Measurements from ENCODE around the gene MAP3K20. TPM values are rescaled to one million over a fixed set of nuclear protein-coding genes. Genes with fewer than 3 reads are reported as not detected.
A peak's percentile ranks its signal among the peaks of the same experiment; 100 is the strongest.

The MAP3K20 gene
- total and polyA plus RNA-seq, 10 donors: 3.2 to 24.1 (median 14.6) TPM

DNA sequence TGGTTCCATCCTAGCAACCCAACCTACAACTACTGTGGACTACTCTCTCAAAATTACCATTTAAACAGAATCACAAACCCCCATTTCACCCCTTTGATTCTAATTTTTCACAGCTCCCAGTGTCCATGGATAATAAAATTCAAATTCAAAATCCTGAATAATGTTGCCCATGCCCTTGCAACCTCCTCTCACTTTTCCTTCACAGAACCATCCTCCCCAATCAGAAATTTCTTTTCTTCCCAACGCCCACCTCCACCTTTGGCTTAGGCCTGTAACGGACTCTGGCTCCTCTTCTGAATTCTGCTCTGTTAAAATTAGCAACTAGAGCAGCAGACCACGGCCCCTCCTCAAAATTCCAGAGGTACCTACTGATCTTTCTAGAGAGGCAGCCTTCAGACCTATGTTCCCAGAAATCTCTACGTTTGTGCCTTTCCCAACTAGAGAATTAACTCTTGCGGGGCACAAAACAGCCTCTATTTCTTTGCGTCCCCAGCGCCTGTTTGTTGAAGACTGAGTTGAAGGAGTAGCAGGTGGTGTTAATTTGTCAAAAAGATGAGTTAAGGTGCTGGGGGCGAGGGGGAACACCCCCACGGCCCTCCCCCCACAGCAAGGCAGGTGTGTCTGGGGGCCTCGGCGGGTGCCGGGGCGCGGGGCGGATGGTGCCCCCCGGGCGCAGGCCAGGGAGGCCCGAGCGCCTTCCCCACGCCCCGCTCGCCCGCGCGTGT, 428 bp upstream of the MAP3K20 start:
- intact Hi-C loops (cut with DNase I; ENCODE audit: low total_unique reads): no loop called here
- no peak for DNase-seq
- WGBS, 5 donors: 8 to 17% (median 14%) methylated on average over 14 to 25 of the region's 25 CpGs
- H3K9me3 ChIP-seq: no peaks in the 10 kb centered on the region
- peak overlapping the region; percentile 57 to 89 (median 82) for H3K4me3 ChIP-seq
- peaks cover 0 to 16% (median 0%) of the 10 kb centered on the region in 7 donors for H3K27me3 ChIP-seq (replicated peaks in 1 of 7)
- no peak for TF ChIP-seq CTCF (IDR thresholded peaks at IDR 0.05 in 8 of 11, conservative IDR thresholded peaks at IDR 0.05 in 3 of 11)
- no peak for TF ChIP-seq POLR2AphosphoS5 (IDR thresholded peaks at IDR 0.05)
- TF ChIP-seq POLR2A (IDR thresholded peaks at IDR 0.05): no peak
- no peaks in the 10 kb centered on the region for H3K36me3 ChIP-seq
- H3K27ac ChIP-seq: peak overlapping the region; percentile 55 to 90 (median 86)
- H3K4me1 ChIP-seq: peaks cover 0 to 32% (median 23%) of the 10 kb centered on the region in 6 donors

DNA sequence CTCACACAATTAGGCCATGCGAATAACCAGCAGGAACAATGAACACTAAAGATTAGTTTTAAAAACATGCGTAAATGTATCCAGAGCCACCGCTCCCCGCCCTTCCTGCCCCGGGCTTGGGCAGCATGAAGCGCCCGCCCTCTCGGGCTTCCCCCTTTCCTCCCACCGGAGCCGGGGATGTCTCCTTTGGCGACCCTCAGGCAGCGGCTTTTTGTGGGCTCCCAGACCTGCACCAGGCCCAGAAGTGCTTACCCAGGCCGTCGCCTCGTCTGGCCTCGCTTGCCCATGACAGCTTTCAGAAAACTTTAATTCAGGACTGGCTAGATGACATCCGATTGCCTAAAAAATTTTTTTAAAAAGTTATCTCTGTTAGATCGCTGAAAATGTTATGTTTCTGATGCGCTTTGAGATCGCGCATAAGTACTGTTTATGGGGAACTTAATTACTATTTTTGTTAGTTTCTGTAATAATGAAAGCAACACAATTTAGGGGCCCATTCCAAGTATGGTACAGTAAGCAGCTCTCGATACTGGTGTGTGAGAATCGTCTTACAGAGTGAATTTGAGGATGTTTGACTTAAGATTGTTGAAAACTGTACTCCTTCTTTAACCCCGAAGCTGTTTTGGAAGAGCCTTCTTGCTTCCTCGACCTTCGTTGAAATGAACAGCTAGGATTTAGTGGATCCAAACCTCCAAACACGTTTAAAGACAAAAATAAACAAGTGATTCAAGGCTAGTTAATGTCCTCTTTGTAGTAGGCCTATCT, 1.1 kb downstream of the MAP3K20 start:
- TF ChIP-seq POLR2A (IDR thresholded peaks at IDR 0.05) (no peak), POLR2AphosphoS5 (IDR thresholded peaks at IDR 0.05) (peak in 2 of 3 donors; percentile 32 to 38)
- WGBS, 5 donors: 4 to 7% (median 5%) methylated on average over 27 of the region's 27 CpGs
- intact Hi-C loops (cut with DNase I; ENCODE audit: low total_unique reads): no loop called here
- Histone ChIP-seq H3K9me3 (no peaks in the 10 kb centered on the region), H3K27ac (peak overlapping the region; percentile 55 to 90 (median 86)), H3K36me3 (no peaks in the 10 kb centered on the region), H3K27me3 (replicated peaks in 1 of 7) (peaks cover 0 to 12% (median 0%) of the 10 kb centered on the region in 7 donors), H3K4me3 (peak overlapping the region; percentile 57 to 89 (median 82)), H3K4me1 (peaks cover 0 to 32% (median 23%) of the 10 kb centered on the region in 6 donors)
- DNase-seq: peak; percentile 87

- Histone ChIP-seq H3K4me1 (peaks cover 0 to 32% (median 23%) of the 10 kb centered on the region in 6 donors), H3K9me3 (no peaks in the 10 kb centered on the region), H3K36me3 (no peaks in the 10 kb centered on the region), H3K4me3 (peak overlapping the region in 3 of 8 donors; percentile 85 to 89 (median 86)), H3K27ac (peak overlapping the region in 4 of 8 donors; percentile 85 to 90 (median 88)), H3K27me3 (replicated peaks in 1 of 7) (peaks cover 0 to 12% (median 0%) of the 10 kb centered on the region in 7 donors)
- WGBS, 5 donors: 70 to 89% (median 79%) methylated on average over 5 of the region's 5 CpGs
- no peak for DNase-seq
- intact Hi-C loops (cut with DNase I; ENCODE audit: low total_unique reads): no loop called here
- TF ChIP-seq POLR2AphosphoS5 (IDR thresholded peaks at IDR 0.05): no peak
- no peak for TF ChIP-seq CTCF (IDR thresholded peaks at IDR 0.05 in 8 of 11, conservative IDR thresholded peaks at IDR 0.05 in 3 of 11)
- TF ChIP-seq POLR2A (IDR thresholded peaks at IDR 0.05): no peak
Measured at GRCh38 chr2:173077506-173078177, 2.0 kb downstream of the MAP3K20 start.

GRCh38 chr2:173079141-173079540, 3.5 kb downstream of the MAP3K20 start:
- TF ChIP-seq POLR2A (IDR thresholded peaks at IDR 0.05) (no peak), CTCF (IDR thresholded peaks at IDR 0.05 in 8 of 11, conservative IDR thresholded peaks at IDR 0.05 in 3 of 11) (no peak), POLR2AphosphoS5 (IDR thresholded peaks at IDR 0.05) (no peak)
- WGBS, 5 donors: 89 to 94% (median 93%) methylated on average over 3 of the region's 3 CpGs

More at GRCh38 chr2:173079141-173079540, 3.5 kb downstream of the MAP3K20 start:
- Histone ChIP-seq H3K9me3 (no peaks in the 10 kb centered on the region), H3K4me1 (peaks cover 0 to 32% (median 23%) of the 10 kb centered on the region in 6 donors), H3K27me3 (replicated peaks in 1 of 7) (peaks cover 0 to 12% (median 0%) of the 10 kb centered on the region in 7 donors), H3K36me3 (no peaks in the 10 kb centered on the region), H3K4me3 (no peak overlapping the region), H3K27ac (no peak overlapping the region)
- intact Hi-C loops (cut with DNase I; ENCODE audit: low total_unique reads): no loop called here
- no peak for DNase-seq
